PC-9 (cell line): ENCODE data around the gene HLCS.

ENCODE experiments used
- EZH2 ChIP-seq: fragments of 200-600 bp; sonication (generic); IDR thresholded peaks from 2 replicates; pipeline ENCODE4 v1.8.0; 2017; ENCODE audit warnings: antibody characterized with exemption, low read depth
- TF ChIP-seq, protein P1 (sequence below): fragments of 200-600 bp; sonication (generic); conservative IDR thresholded peaks from 2 replicates; pipeline ENCODE4 v1.6.1; 2017; ENCODE audit warnings: mixed run types, antibody characterized with exemption, mild to moderate bottlenecking, moderate library complexity

DNA sequence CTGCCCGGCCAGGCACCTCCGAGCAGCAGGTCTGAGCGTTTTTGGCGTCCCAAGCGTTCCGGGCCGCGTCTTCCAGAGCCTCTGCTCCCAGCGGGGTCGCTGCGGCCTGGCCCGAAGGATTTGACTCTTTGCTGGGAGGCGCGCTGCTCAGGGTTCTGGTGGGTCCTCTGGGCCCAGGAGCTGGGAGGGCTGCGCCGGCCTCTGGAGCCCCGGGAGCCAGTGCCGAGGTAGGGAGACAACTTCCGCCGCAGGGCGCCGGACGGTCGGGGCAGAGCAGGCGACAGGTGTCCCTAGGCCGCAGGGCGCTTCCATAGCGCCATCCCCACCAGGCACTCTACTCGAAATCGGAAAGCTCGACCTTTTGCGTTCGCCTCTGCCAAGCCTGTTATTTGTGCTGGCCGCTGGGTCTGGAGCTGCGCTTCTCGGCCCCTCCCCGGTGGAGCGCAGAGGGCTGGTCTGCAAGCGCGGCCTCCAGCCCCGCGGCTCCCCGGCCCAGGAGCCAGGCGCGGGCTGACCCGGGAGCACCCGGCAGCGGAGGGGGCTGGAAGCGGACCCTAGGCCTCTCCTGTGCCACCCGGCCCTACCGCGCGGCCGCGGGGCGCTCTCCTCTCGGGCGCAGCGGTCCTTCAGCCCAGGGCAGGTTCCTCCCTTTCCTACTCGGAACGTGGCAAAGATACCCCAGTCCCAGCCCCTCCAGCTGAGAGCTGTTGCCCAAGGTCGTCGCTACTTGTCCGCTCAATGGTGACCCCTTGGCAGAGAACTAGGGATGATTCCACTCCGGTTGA, 265.3 kb downstream of the HLCS start:
- TF ChIP-seq, protein P1, sequence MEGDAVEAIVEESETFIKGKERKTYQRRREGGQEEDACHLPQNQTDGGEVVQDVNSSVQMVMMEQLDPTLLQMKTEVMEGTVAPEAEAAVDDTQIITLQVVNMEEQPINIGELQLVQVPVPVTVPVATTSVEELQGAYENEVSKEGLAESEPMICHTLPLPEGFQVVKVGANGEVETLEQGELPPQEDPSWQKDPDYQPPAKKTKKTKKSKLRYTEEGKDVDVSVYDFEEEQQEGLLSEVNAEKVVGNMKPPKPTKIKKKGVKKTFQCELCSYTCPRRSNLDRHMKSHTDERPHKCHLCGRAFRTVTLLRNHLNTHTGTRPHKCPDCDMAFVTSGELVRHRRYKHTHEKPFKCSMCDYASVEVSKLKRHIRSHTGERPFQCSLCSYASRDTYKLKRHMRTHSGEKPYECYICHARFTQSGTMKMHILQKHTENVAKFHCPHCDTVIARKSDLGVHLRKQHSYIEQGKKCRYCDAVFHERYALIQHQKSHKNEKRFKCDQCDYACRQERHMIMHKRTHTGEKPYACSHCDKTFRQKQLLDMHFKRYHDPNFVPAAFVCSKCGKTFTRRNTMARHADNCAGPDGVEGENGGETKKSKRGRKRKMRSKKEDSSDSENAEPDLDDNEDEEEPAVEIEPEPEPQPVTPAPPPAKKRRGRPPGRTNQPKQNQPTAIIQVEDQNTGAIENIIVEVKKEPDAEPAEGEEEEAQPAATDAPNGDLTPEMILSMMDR, result no peak
- no peak for TF ChIP-seq EZH2
